Transverse colon (tissue), 4 donors: ENCODE data around the gene PHYHD1. TPM values are rescaled to one million over a fixed set of nuclear protein-coding genes. Genes with fewer than 3 reads are reported as not detected.
"Not testable (repeated sequence)": the region's sequence is repeated elsewhere in the genome, so short reads cannot be mapped to it uniquely, and the experiment has no call there.

Experiments
- DNase-seq: peaks from one replicate; pipeline ENCODE4 v3.0.0-alpha.2; 2019
- H3K27ac ChIP-seq, 4 donors: fragments of 200-600 bp; sonication (generic); 2 replicates each; pipeline ENCODE4 v1.5.1; 2016 to 2018; ENCODE audit warnings: inconsistent platforms in 4 of 4
- H3K27me3 ChIP-seq: fragments of 200-600 bp; sonication (generic); 2 replicates; pipeline ENCODE4 v1.5.1; 2017; ENCODE audit warnings: inconsistent platforms
- H3K36me3 ChIP-seq, 4 donors: fragments of 200-600 bp; sonication (generic); 2 replicates each; pipeline ENCODE4 v1.5.1; 2017 to 2019; ENCODE audit warnings: inconsistent platforms in 4 of 4
- H3K4me1 ChIP-seq, 4 donors: fragments of 200-600 bp; sonication (generic); 2 replicates each; pipeline ENCODE4 v1.5.1; 2017 to 2020; ENCODE audit warnings: inconsistent platforms in 4 of 4
- H3K4me3 ChIP-seq, 4 donors: fragments of 200-600 bp; sonication (generic); 1 replicate in 1 of 4; 2 replicates in 3 of 4; pipeline versions ENCODE4 v1.5.1 to v1.6.1; 2017 to 2019; ENCODE audit warnings: inconsistent platforms in 4 of 4
- H3K9me3 ChIP-seq, 2 donors: fragments of 200-600 bp; sonication (generic); 2 replicates each; pipeline ENCODE4 v1.5.1; 2017 to 2019; ENCODE audit warnings: inconsistent platforms in 2 of 2
- CTCF ChIP-seq, 5 experiments: fragments of 200-600 bp in 3 of 5; fragments of 450-650 bp in 2 of 5; sonication (generic) in 3 of 5; IDR thresholded peaks; 1 replicate in 2 of 5; 2 replicates in 3 of 5; pipeline ENCODE4 v1.5.1; 2016 to 2017; ENCODE audit warnings: antibody characterized with exemption in 5 of 5, inconsistent platforms in 3 of 5, mild to moderate bottlenecking in 2 of 5, moderate library complexity in 1 of 5
- EP300 ChIP-seq: sonication (generic); formaldehyde crosslinking; IDR thresholded peaks from one replicate; pipeline ENCODE4 v1.6.1; 2017; ENCODE audit warnings: antibody characterized with exemption, low read depth
- POLR2A ChIP-seq: fragments of 450-650 bp; IDR thresholded peaks from one replicate; pipeline ENCODE4 v1.6.1; 2016; ENCODE audit warnings: antibody characterized with exemption, mild to moderate bottlenecking, moderate library complexity
- POLR2AphosphoS5 ChIP-seq, 3 donors: sonication (generic); formaldehyde crosslinking; IDR thresholded peaks; one replicate each; pipeline ENCODE4 v1.6.1; 2016; ENCODE audit warnings: antibody characterized with exemption in 3 of 3
- WGBS, 2 donors: methylation state at CpG; one replicate each; pipeline ENCODE4 v1.1.5; 2018; ENCODE audit warnings: low coverage in 1 of 2; 5-methylcytosine and 5-hydroxymethylcytosine counted together
- in situ Hi-C, 4 donors: fragments of 200-750 bp; cut with MboI; loops; one replicate each; pipeline versions ENCODE4 v1.15.0 to v1.15.1; 2017; ENCODE audit warnings: low sequenced_read_pairs in 3 of 4, low pct_ligation_motif_present in 1 of 4, low pct_unique_long_range_greater_than_20kb in 1 of 4
- intact Hi-C: fragments of 100-400 bp; cut with DNase I; formaldehyde crosslinking; loops from one replicate; pipeline ENCODE4 v1.15.1; 2023; ENCODE audit warnings: low total_unique reads
- total RNA-seq, 4 donors: library from RNA; depleted of rRNA; stranded (reverse); fragments of >200 nt; gene quantifications; one replicate each; pipeline ENCODE4 v1.1.0, GENCODE V29; 2016

PHYHD1 gene
- total RNA-seq, 4 donors from 2014 or later = 3.2 to 22.4 (median 5.5) TPM

DNA sequence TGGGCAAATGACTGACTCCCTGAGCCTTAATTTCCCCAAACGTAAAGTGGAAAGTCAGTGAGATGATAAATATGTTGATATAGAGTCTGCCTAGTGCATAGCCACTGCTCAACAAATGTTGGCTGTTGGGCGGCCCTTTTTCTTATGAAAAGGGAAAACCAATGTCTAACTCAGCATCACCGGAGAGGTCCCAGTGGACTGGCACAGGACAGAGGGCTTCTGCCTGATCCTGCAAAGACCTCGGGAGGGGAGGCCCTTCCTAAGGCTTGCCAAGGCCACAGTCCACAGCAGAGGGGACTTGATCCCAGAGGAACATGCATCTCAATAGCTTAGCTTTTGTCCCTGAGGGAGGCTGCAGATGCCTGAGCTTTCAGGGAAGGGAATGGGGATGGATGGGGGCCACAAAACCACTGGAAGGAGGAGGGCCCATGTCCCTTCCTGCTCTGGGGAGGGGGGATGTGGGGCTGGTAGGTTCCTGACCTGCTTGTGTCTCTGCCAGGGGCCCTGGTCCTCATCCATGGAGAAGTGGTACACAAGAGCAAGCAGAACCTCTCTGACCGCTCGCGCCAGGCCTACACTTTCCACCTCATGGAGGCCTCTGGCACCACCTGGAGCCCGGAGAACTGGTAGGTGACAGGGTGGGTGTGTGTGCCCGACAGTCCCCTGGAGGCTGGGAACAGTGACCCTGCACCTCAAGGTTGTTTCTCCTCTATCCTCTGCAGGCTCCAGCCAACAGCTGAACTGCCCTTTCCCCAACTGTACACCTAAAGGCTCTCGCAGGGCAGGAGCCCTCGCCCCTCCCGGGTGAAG, 20.4 kb downstream of the PHYHD1 start:
- in situ Hi-C loops (no loop called here), intact Hi-C loops (no loop called here)
- Histone ChIP-seq H3K36me3 (no peaks in the 10 kb centered on the region), H3K4me3 (no peak overlapping the region), H3K27me3 (no peaks in the 10 kb centered on the region), H3K4me1 (peaks cover 0 to 3% (median 0%) of the 10 kb centered on the region in 4 donors), H3K27ac (peak overlapping the region in 1 of 4 donors; percentile 29), H3K9me3 (no peaks in the 10 kb centered on the region)
- DNase-seq = no peak
- 86% methylated on average over 12 of the region's 12 CpGs; no CpG with 5 or more reads in 1 of the 2 donors for WGBS, 2 donors
- TF ChIP-seq CTCF (IDR thresholded peaks at IDR 0.05) (no peak), EP300 (no peak), POLR2A (no peak), POLR2AphosphoS5 (IDR thresholded peaks at IDR 0.05) (no peak)

DNA sequence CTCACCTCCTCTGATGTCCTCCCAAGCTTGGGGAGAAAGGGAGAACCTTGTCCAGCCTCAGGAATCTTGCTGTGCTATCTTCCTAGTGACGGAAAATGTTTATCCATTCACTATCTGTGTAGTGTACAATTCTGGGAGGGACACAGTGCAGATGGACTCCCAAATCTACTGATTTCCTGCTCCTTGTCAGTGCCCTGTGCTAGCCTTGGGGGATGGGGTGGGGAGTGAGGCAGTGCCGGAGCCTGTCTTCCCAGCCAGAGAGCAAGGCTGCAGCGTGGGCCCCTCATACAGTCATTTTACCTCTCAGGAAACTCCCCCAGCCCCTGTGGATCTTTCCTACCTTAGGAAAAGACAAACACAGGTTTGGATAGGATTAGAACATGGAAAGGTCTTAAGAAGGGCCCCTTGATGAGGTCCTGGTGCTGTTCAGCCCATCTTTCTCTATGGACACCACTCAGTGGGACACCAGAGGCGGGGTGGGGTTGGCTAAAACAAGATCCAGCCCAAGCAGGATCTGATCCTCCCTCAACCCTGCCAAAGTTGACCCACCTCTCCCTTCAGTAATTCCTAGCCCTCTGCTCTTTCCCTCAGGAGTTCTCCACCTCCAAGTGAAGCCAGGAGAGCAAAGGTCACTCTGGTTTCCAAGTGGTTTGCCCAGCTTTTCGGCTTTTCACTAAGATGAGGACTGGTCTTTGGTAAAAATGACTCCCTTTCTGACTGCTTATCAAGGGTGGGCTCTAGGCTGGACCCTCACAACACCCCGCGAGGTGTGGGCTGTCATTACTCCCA, 23.2 kb downstream of the PHYHD1 start:
- no peaks in the 10 kb centered on the region for H3K36me3 ChIP-seq
- peaks cover 0 to 18% (median 10%) of the 10 kb centered on the region in 4 donors for H3K4me1 ChIP-seq
- intact Hi-C loops (loop anchor here (1.0 kb wide), 1 partner anchor 79 kb away; no protein-coding TSS in a partner anchor), in situ Hi-C loops (no loop called here)
- no peak for DNase-seq
- WGBS, 2 donors = 81 to 89% methylated on average over 3 to 7 of the region's 7 CpGs
- no peak overlapping the region for H3K4me3 ChIP-seq
- H3K9me3 ChIP-seq = no peaks in the 10 kb centered on the region
- no peak overlapping the region for H3K27ac ChIP-seq
- no peak for TF ChIP-seq POLR2AphosphoS5 (IDR thresholded peaks at IDR 0.05)
- TF ChIP-seq EP300 = no peak
- no peak for TF ChIP-seq POLR2A
- TF ChIP-seq CTCF (IDR thresholded peaks at IDR 0.05) = no peak
- no peaks in the 10 kb centered on the region for H3K27me3 ChIP-seq

DNA sequence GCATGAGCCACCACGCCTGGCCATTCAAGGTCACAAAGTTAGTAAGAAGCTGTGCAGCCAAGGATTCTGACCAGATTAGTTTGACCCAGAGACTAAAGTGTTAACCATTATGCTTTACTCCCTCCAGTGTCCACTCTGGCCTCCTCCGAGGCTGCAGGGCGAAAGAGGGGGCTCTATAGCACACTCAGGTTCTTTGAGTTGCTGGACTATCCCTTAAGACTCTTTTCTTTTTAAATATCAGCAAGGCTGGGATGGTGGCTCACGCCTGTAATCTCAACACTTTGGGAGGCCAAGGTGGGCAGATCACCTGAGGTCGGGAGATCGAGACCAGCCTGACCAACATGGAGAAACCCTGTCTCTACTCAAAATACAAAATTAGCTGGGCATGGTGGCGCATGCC, 24.2 kb downstream of the PHYHD1 start:
- in situ Hi-C loops, H3K4me3 ChIP-seq, H3K27me3 ChIP-seq, H3K27ac ChIP-seq, DNase-seq, H3K36me3 ChIP-seq, intact Hi-C loops, H3K9me3 ChIP-seq: not testable (repeated sequence)
- peaks cover 0 to 18% (median 11%) of the 10 kb centered on the region in 4 donors for H3K4me1 ChIP-seq
- WGBS, 2 donors = 80 to 95% methylated on average over 3 to 7 of the region's 7 CpGs

DNA sequence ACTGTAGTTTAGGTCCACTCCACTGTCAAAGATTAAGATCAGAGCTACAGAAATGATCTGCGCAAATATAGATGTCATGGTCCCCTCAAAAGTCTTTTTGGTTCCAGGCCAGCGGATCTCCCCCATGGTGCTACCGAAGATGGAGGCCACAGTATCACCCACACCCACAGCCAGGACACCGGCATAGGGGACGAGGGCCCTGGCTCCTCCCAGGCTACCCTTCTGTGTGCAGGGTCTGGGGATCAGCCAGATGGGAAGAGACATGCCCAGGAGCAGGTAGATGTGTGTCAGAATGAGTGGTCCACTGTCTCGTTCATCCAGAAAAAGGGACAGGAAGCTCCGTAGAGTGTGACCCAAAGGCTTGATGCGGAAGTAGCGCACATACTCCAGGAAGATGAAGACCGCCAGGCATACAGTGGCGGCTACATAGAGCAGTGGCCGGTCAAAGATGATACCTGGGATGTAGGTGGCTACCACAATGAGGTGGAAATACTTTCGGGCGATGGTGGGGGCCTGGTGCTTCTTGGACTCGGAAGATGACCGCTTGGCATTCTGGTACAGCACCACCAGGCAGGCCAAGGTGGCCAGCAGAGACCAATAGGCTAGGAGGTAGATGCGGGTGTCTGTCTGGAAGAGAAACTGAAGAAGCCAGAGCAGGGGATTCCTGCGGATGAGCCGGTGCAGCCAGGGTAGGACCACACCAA, 25.2 kb downstream of the PHYHD1 start:
- Histone ChIP-seq H3K9me3 (no peaks in the 10 kb centered on the region), H3K27ac (no peak overlapping the region), H3K4me3 (no peak overlapping the region), H3K36me3 (no peaks in the 10 kb centered on the region), H3K4me1 (peaks cover 0 to 18% (median 11%) of the 10 kb centered on the region in 4 donors), H3K27me3 (no peaks in the 10 kb centered on the region)
- 96 to 97% methylated on average over 6 to 19 of the region's 19 CpGs for WGBS, 2 donors
- DNase-seq = no peak
- in situ Hi-C loops (no loop called here), intact Hi-C loops (no loop called here)
- TF ChIP-seq POLR2AphosphoS5 (IDR thresholded peaks at IDR 0.05) = no peak
- TF ChIP-seq EP300 = no peak
- TF ChIP-seq CTCF (IDR thresholded peaks at IDR 0.05) = no peak
- TF ChIP-seq POLR2A = no peak
